8988T (cell line): Measurements from ENCODE around the gene SHROOM2.

ENCODE experiments used
- DNase-seq: peaks from one replicate; pipeline ENCODE4 v3.0.0; 2011

The SHROOM2 gene

DNA sequence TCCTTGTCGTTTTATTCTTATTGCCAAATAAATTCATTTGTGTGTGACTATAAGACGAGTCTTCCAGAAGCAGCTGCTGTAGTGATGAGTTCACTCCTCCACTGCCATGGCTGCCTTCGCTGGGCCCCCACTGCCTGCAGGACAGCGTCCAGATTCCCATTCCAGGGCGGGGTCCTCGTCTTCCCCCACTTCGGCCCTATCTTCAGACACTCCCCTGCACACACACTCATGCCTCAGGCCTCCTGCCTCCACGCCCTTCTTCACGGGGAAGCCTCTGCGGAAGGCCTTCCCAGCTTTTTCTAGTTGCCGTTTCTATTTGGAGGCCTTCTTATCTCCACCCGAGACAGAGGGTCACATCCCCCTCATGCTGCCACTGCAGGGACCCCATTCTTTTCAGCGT is 80.4 kb downstream of the SHROOM2 start:
- no peak for DNase-seq

DNA sequence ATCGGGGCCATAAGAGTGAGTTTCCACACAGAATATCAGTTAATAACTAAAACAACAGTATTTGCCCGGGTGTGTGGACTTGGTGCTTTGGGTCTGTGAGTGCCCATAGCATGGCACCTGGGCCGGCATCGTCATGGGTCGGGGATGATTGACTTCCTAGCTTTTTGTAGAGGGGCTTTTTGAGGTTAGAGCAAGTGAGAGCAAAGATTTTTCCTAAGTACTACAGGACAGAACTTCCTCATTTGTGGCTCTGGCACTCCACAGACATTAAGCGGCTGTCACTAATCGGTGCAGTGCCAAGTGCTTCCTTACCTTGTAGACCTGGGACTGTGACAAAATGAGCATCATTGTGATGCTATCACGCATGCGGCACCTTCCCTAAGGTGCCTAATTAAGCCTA is 81.0 kb downstream of the SHROOM2 start:
- DNase-seq = no peak

DNA sequence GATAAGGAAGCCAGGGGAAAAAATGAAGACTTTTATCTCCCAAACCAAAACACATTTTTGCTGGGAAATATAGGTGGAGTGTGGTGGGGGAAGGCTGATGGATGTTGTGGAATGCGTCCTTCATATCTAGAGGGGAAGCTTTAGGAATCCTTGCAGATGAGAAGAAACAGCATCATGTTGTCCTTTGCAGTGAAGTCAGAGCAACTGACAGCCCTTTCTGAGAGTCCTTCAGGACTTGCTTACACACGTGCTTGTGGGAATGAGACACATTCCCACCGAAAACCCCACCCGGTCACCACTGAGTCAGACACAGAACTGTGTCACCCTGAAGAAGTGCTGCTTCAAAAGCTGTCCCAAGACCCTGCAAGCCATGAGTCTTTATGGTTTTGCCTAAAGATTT is 81.5 kb downstream of the SHROOM2 start:
- DNase-seq = no peak

DNA sequence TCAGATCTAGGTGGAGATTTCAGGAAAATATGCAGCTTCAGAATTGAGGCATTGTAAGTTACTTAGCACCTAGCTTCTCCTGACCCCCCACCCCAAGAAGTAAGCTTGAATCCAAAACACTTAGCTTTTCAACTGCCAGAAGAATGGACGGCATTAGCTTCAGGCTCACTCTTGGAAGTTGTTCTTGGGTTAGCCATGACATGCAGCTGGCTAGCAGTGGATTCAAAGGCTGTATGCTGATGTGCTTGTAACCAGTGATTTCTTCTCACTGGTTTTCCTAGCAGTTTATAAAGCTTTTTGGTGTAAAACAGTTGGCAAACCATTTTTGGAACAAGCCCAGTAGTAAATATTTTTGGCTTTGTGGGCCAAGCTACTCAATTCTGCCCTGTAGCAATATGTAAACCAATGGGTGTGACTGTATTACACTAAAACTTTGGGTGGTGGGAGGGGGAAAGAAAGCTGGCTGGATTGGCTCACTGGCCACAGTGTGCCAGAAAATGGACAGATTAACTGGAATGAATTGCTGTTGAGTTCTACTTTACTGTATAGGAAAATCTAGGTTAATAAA is 85.6 kb downstream of the SHROOM2 start:
- DNase-seq = no peak

DNA sequence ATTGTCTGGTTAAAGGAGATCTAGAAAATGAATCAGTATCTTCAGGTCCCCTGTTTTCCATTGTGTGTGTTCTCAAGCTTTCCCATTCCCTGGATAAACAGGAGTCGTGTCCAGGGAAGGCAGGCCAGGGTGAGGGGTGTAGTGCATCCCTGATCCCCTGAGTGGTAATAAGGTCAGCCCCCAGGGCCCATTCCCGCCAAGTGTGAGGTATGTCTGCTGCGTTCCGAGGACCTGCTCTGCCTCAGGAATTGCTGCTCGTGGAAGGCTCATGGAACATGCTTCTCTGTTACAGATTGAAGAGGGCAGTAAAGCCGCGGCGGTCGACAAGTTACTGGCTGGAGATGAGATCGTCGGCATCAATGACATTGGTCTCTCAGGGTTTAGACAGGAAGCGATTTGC is 87.1 kb downstream of the SHROOM2 start:
- DNase-seq = no peak

DNA sequence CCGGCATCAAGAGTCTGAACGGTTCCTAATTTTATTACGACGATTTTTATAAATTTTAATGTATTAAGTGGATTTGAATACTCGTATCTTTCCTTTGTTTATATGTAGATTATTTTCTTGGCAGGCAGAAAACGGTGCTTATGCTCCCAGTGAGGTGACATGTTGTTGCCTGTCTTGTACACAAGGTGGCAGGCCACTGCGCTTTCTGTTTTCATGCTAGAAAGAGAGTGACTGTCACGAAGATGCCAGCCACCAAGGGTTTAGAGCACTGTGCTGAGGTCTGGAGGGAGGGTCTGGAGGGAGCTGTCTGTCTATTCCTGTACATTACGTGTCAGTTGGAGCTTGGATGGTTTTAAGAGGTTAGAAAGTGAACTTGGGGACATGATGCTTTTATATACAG is 87.7 kb downstream of the SHROOM2 start:
- peak; percentile 42 for DNase-seq

DNA sequence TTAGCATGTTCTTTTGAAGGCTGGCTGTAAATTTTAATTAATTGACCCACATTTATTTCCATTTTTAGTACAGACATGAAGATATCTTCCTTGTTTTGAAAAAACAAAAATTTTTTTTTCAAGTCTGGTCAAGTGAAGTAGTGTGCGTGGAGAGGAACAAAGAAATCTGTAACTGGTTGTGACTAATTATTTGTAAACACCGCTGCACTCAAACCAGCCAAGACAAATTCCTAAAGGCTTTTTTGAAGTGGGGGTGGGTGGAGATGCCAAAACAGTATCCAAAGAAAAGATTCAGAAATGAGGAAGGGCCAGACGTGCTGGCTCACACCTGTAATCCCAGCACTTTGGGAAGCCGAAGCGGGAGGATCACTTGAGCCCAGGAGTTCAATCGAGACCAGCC is 88.3 kb downstream of the SHROOM2 start:
- DNase-seq = no peak

DNA sequence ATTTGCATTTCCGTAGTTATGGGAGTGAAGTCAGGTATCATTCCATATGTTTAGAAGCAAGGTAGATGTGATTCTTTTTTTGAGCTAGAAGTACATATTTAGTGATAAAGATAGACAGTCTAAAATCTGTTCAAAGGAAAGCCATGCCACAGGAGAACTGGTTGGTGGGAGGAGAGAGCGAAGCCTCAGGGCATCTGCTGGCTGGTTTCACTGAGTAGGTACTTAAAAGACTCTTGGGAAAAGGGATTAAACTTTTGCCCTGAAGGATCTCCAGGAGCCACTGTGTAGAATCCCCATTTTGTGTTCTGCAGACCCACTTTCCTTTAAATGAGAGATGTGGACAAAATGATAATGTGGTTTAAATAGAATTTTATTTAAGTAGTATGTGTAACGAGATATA is 89.6 kb downstream of the SHROOM2 start:
- DNase-seq = no peak

DNA sequence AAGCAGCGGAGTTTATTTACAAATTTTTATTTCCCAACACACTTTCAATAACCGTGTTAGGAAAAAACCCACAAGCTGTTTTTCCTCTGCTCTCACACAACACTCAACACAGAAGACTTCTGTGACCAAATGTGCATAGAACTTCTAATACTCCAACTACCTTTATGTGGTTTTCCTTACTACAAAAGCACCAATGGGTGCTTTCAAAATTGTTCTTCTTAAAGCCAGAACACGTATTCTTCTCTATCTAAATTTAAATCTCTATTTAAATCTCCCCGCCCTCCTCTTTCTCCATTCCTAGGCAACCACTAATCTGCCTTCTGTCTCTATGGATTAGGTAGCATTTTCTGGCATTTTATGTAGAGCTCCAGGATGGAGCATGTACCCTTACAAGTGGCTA is 90.0 kb downstream of the SHROOM2 start:
- no peak for DNase-seq

DNA sequence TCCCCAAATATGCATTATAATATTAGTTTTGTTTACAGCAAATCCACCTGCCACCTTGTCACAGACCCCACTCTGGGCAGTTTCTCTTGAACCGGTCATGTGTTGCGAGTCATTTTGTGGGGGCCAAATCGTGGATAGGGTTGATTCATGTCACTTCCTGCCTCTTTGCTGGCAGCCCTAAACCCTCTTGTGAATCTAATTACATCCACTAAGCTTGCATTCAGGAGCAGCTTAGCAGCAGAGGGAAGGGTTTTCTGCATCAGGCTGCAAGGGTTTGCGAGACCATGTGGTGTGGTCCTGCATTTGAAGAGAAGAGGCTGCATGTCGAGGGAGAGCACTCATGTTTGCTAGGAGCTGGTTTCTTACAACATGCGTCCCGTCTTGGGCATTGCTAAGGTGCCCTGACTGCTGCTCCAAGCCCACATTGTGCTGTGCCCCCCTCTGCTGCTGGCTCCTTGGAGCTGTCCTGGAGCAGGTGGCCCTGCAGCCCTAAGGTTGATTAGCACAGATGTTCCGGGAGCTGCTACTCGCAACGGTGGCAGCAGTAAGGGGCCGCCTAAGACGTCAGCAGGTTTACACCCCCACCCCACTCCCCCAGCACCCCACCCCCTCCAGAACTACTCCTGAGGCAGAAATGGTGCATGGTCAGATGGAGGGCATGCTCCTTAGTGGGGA is 92.1 kb downstream of the SHROOM2 start:
- no peak for DNase-seq

DNA sequence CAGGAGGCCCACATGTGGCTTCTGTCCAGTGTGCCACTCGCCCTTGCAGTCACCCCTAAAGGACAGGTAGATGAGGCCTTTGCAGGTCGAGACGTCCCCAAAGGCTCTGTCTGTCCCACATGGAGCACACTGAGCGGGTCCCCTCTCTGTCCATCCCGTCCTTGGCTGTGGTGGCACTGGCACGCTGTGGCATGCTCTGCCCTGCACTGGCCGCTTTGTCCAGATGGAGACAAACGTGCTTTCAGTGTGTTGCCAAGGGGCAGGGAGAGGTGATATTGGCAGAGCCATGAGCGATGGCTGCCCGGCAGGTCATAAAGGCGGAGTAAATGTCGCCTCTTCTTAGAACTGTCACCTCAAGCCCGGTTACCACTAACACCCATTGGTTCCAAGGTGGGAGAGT is 94.0 kb downstream of the SHROOM2 start:
- no peak for DNase-seq

DNA sequence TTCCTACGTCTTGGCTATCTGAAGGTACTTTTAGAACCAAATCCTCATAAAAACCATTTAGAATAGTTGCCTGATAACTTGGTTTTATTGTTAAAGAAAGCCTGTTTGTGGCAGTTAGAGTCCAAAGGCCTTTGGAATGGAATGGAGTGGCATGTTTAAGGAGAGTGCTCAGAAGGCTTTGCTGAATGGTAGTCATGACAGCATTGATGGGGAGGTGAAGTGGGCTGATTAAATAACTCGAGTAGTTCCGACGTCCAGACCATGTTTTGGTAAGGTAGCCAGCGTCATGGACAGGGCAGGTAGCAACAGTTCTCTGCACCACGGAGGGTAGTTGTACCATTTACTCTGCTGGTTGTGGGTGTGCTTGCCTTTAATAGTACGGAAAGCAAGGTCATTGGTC is 94.6 kb downstream of the SHROOM2 start:
- no peak for DNase-seq

DNA sequence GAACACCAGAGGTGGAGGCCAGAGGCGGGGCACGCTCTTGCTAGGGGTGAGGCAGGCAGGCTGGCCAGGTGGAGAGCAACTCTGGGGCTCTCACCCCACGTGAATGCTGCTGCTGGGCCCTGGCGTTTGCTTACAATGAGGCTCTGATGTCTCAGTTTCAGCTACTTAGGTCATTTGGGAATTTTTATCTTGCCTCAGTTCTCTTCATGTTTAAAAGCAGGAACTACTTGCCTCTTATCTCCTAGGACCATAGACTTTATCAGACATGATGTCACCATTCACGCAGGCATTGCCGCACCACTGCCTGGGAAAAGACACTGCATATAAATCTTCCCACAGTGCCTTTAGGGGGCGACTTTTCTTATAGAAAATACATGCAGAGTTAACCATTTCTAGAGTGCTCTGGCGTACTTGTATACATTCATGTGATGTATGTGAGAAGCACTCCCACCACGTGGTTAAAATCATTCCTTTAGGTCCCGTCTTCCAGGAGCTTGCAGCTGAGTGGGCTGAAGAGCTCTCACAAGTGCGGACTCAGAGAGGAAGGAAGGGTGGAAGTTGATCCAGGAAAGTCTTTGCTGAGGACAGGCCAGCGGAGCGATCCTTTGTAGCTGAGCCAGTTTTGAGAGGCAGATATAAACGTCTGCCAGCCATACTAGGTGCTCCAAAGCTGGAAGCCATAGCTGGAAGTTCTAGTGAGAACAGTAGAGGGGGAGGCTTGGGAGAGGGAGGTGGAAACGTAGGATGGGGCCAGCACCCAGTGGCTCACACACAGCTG is 96.6 kb downstream of the SHROOM2 start:
- DNase-seq = no peak

DNA sequence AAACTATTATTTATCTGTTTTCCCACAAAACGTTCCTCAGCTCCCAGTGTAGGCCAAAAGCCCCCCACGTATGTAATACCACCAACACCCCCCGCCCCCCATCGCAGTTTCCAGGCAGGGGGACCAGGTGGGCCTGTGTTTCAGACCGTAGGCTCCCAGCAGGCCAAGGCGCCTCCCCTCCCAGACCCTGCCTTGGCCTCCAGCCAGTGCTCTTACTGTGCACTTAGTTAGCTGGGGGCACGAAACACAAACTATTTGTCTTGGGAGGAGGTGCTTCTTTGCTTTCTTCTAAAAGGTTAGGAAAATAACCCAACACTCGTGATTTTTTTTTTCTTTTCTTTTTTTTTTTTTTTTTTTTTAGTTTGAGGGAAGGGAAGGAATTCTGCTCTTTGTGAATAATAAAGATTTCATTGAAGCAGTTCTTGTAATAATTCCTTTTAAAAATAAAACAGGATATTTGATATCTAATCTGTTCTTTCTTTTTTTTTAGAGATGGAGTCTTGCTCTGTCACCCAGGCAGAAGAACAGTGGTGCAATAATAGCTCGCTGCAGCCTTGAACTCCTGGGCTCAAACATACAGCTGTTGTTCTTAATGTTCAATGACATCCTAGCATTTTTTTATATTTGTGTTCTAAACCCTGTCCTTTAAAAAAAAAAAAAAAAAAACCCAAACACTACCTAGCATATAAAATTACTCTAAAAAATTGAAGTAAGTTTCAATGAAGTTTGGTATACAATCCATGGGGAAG is 98.0 kb downstream of the SHROOM2 start:
- no peak for DNase-seq

DNA sequence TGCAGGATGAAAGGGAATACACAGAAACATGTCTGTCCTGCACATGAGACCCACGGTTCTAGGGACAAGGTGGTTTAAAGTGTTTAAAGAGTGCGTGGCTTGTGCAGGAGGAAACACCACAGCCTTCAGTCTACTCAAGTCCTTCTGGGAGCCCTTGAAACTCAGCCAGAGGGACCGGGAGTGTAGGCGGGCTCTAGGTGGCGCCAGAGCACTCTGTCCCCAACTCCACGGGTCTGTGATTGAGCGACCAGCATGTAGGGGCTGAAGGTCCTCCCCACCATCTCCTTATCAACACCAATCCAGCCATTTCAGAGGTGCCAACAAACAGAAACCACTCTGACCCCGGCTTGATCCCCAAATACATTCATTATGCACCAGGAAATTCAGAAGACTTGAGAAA is 98.9 kb downstream of the SHROOM2 start:
- DNase-seq = peak; percentile 74

DNA sequence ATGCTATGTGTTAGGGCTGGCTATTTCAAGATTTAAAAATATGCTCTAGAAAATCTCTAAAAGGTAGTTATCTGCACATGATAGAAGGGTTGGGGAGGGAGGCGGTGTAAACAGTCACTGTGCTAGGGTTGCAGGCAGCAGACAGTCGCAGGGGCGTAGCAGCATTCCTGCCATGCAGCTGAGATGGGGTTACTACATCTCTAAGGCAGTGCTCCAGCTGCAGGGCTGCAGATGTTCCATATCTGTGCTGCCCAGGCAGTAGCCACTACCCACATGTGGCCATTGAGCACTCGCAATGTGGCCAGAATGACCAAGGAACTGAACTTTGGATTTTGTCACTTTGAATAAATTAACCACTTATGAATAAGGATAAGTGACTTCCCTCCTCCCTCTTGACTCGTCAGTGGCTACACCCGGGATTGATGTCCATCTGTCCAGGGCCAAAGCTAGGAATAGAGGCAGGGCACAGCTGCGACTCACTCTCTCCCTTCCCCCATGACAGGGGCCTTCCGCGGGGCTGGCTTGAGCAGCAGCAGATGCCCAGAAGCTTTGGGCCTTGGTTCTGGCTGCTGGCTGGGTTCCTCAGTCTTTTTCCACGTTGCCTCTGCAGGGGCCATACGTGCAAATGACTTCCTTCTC is 101.5 kb downstream of the SHROOM2 start:
- no peak for DNase-seq

DNA sequence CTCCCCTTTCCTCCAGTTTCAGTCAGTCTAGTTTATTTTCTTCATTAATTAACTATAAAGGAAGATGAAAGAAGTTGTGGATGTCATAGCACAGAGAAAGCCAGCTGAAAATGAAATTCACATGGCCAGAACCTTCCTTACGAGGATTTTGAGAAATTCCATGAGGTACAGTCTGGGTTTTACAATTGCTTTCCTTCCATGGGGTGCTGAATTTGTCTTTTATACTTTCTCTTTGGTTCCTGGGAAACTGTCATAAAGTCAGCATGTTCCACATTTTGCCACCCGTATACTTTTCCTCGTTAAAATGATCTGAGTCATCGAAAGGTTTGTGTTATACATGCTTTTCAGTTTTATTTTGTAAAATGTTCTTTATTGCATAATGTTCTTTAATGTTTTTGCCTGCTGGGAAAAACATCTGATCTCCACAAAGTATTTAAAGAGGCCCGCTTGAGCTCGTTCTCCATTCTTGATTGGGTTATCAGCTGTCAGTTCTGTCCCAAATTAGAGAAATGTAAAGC is 102.8 kb downstream of the SHROOM2 start:
- no peak for DNase-seq

DNA sequence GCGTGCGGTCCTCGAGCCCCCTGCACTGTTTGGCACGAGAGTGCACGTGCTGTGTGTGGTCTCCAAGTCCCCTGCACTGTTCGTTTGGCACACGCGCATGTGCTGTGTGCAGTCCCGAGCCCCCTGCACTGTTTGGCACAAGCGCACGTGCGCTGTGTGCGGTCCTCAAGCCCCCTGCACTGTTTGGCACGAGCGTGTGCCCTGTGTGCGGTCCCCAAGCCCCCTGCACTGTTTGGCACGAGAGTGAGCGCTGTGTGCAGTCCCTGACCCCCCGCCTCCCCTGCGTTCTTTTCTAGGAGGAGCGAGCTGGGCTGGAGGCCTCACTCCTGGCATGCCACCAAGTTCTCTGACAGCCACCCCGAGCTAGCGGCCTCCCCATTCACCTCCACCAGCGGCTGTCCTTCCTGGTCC is 104.5 kb downstream of the SHROOM2 start:
- DNase-seq = no peak

DNA sequence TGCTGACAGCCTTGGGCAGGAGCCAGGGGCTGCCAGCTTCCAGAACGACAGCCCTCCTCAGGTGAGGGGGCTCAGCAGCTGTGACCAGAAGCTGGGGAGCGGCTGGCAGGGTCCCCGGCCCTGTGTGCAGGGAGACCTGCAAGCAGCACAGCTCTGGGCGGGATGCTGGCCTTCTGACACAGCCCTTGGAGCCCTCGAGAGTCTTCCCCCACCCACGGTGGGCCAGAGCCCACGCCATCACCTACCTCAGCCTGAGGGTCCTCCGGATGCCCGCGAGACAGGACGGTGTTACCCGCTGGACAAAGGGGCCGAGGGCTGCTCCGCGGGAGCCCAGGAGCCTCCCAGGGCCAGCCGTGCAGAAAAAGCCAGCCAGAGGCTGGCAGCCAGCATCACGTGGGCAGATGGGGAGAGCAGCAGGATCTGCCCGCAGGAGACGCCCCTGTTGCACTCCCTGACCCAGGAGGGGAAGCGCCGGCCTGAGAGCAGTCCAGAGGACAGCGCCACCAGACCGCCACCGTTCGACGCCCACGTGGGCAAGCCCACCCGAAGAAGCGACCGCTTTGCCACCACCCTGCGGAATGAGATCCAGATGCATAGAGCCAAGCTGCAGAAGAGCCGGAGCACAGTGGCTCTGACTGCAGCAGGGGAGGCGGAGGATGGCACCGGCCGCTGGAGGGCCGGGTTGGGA is 109.1 kb downstream of the SHROOM2 start:
- no peak for DNase-seq

DNA sequence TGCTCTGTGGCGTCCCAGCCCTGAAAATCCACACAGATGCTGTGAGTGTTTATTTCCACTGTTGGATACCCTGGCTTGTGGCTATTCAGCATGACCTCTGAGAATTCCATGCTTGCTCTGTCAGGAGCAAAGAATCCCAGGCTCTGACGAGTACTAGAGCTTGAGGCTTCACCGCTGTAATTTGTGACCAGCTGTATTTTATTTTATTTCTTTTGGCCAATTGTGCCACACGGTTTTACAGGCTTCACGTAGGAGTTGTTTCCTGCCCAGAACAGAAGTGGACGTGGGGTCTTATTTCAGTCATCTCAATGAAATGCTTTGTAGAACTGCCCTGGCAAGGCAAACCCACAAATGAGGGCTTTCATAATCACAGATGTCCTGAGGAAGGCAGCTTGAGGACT is 111.5 kb downstream of the SHROOM2 start:
- DNase-seq = no peak

DNA sequence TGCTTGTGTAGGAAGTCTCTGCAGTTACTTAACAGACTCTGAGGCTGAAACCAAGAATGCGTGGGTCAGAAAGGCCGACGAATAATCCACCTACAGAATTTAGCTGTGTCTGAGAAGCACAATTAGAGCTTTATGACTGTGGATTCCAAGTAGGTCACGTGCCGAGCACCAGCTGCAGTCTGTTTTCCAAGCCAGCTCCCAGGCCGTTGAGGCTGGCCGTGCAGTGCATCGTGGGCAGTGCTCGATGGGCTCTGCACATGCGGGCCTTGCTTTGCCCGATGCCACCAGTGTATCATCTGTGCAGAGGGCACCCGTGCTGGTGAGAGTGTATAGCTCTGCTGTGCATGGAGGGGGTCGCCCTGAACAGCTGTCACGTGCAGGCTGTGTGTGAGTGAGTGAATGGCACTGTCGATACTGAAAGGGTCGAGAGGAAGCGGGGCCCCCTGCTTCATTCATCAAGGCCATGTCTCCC is 113.4 kb downstream of the SHROOM2 start:
- no peak for DNase-seq

DNA sequence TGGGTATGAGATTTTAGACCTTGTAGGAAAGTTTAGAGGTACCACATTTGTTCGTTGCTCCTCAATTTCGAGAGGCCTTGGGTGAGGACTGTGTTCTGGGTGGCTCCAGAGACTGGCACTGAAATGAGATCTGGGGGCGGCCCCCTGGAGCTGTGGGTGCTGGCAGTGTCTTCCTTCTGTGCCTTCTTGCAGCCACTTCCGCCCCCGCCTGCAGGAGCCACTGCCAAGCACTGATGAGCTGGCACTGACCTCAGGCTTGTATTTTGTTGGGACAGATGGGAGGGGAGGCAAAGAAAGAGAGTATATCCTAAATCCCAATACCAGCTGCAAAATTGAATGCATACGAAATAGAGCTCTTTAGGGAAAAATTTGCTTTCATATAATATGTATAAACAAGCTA is 116.4 kb downstream of the SHROOM2 start:
- no peak for DNase-seq
